ENCODE measurements around the gene RPL32.
A peak's percentile ranks its signal among the peaks of the same experiment; 100 is the strongest.

The RPL32 gene

DNA sequence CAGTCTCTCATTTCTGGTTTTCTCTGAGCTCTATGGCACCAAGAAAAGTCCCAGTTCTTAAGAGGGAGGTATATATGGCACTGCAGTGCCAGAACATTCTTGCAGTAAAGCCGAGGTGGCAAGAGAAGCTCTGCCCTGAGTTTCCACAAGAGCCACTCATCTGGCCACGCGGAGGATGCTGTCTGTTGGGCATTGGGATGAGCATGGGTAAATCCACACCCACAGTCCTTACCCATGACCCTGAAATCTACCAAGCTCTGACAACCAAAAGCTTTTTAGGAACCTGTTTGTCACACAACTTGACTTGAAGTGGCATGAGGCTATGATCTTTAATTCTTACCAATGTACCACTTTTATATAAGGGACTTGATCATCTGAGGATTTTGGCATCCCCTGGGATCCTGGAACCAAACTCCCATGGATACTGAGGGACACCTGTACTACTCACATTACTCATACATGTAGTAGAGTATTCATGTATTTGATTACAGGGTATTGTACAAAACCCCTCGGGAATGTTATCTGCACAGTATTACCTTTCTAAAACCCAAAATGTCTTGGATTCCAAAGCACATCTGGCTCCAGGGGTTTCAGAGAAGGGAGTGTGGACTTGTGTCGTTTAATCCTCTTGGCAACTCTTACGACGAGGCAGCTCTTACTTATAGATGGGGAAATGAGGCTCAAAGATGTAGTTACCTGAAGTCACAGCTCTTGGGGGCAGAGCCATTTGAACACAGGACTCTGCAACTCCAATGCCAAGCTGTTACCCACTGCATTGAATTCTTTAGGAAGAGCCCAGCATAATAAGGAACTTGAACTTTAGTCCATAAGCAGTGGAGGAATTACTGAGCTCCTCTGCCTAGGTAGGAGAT lies 8.8 kb downstream of the RPL32 start:
- no peak for DNase-seq

DNA sequence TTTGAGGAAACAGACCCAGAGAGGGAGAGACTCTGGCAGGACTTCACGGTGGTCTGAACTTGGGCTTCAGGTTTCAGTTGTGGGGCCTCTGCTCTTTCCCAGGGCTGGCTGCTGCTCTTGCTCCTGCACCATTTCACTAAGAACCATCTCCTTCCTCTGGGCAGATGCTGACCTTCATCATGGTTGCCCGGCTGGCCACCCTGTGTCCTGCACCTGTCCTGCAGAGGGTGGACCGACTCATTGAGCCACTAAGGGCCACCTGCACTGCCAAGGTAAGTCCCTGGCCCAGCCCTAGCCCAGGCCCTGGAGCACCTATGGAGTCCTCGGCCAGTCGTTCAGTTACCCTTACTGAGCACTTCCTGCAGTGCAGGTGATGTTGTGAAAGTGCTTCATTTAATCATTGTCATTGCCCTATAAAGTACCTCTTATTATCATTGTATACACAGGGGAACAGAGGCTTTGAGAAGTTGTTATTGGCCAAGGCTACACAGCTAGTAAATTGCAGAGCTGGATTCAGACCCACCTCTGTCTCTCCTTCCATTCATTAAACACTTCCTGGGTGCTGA lies 10.0 kb downstream of the RPL32 start:
- no peak for DNase-seq

DNA sequence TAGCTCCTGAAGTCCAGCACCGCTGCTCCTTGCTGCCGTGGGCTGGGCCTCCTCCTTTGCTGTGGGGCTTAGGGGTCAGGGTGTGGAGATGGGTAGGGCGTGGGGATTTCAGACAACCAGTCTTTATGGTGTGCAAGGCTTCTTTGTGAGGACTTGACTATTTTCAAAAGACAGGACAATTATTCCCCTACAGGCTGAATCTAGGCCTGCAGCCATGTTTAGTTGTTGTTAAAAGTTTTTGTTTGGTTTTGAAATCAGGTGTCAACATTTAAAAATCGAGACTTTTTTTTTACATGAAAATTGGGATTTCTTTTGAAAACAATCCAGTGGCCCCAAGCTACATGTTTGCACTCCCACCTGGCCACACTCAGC lies 10.6 kb downstream of the RPL32 start:
- DNase-seq = no peak

DNA sequence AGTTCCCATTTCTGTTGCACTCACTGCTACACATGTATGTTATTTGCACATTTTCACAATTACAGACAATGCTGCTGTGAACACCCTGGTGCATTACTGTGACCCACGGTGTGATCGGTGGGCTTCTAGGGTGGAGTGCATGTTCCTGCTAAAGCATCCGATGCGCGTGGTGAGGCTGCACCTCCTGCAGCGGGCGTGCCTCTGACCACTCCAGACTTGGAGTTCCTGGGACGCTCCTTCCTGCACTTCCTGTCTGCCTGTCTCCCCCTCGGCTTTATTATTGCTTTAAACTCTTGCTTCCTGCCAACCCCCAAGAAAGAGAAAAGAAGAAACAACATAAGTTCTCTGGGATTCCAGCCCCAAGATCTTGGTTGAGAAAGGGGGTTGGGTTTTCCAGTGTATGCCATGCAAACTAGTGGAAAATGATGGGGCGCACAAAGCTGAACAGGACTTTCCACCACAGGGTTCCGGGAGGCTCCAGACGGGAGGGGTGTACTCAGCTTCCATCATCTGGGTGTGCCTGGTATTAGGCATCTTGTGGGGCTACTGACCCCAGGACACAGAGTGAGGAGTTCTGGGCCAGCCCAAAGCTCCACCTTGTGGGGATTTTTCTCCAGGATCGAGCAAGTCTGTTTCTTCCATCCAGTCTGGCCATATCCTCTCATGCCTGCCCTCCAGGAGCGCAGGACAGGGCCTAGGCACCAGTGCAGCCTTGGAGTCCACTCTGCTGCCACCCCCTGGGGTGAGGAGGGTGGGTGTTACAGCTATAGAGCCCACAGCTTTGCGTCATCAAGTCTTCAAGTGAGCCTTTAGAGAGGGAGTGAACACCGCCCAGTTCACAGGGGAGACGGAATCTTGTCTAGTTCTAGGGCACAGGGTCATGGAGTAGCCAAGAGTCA lies 11.2 kb downstream of the RPL32 start:
- DNase-seq = no peak

DNA sequence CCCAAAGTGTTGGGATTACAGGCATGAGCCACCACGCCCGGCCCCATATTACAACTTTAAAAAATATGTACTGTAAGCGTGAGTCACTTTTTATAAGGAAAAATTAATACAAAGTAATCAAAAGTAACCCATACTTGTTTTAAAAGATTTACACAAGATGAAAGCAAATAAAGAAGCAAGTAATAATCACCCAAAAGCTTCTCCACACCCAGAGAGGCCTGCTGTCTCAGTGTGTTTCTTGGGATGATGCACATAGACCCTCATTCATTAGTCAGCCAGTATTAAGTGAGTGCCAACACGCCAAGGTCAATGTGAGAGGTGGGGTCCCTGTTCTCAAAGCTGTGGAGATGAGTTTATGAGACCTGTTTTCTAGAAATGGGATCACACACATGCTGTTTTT lies 12.0 kb downstream of the RPL32 start:
- DNase-seq = no peak

DNA sequence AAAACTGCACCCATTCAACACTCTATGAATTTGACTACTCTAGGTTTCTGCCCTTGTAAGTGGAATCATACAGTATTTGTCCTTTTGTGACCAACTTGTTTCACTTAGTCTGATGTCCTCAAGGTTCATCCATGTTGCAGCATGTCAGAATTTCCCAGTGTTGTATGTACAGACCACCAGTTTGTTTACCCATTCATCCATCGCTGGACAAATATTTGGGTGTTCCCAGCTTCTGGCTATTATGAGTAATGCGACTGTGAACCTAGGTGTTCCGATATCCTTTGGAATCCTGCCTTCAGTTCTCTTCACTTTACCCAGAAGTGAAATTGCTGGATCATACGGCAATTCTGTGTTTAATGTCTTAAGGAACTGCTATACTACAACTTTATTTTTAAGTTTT lies 12.6 kb downstream of the RPL32 start:
- DNase-seq = no peak

DNA sequence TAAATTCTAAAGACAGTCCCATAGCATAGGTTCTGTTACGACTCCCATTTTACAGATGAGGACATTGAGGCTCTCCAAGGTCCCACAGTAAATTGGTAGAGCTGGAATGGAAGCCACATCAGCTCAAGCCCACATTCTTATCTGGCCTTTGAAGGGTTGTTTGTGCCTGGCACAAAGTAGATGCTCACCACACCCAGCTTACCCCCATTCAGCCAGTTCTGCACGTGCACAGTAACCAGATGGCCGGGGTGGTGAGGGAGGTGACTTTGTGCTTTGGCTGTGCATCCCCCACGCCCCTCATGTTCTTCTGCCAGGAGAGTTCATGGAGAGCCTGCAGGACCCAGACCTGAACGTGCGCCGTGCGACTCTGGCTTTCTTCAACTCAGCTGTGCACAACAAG lies 16.2 kb downstream of the RPL32 start:
- no peak for DNase-seq

DNA sequence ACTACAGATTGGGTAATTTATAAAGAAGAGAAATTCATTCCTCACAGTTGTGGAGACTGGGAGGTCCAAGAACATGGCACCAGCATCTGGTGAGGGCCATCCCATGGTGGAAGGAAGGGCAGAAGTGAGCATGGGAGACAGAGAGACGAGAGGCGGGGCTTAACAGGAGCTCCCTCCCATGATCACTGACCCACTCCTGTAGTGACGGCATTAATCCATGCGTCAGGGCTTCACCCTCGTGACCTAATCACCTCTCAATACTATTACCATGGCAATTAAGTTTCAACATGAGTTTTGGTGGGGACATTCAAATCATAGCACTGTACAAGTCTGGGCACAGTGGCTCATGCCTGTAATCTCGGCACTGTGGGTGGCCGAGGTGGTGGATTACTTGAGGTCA lies 17.1 kb downstream of the RPL32 start:
- DNase-seq = no peak

DNA sequence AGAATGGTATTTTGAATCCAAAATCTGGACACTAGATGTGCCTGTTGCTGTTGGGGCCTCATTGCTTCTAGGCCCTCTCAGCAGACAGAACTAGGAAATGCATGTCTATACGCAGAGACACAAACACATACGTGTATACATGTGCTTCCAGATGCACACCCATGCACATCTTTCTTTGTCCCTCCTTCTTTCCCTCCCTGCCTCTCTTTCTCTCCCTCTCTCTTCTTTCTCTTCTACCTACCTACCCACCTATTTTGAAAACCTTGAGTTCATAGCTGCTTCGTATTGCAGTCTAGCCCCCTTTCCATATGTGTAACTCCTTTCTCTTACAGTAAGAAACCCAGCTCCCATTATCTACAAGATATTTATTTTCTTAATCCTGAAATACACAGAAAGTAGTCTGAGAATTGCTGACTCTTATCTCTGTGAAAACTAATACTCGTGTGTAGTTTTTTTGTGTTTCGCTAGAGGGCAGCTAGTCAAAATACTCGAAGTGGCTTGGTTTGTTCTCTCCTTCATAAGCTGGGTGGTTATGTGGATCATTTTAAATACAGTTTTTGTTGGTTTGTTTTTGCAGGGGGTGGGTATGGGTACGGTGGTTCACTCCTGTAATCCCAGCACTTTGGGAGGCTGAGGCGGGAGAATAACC lies 18.5 kb downstream of the RPL32 start:
- DNase-seq = no peak

DNA sequence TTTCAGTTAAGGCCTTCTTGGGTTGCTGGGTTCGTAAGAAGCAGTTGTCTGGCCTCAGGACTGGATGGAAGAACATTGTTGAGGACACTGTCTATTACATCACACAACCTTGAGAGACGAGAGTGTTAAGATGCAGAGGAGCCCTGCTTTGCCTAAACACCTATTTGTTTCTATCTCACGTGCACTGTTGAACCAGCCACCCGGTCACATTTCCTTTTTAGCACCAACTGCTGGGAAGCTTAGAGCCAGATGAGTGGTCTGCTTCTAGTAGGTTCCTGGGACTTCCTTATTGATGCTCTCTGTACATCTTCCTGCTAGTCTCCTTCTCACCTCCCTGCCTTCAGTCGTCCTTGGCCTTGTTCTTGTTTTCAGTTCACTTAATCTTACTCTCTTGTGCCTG lies 22.6 kb downstream of the RPL32 start:
- DNase-seq = no peak

DNA sequence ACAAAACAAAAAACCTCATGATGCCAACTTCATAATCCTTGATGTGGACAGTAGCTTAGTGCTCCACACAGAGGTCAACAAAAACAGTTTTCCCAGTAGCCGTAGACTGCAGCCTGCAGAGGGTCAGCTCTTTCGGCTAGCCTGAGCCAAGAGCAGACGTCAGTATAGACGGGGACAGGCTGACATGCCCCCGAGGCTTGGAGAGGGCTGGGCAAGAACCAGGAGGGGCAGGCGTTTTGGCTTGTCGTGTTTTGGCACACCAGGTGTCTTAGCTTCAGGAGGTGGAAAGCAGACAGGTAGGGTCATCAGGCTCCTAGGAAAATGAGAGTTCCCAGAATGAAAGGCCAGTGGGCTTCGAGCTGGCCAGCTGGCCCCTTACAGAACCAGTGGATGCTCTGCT lies 23.1 kb downstream of the RPL32 start:
- no peak for DNase-seq

DNA sequence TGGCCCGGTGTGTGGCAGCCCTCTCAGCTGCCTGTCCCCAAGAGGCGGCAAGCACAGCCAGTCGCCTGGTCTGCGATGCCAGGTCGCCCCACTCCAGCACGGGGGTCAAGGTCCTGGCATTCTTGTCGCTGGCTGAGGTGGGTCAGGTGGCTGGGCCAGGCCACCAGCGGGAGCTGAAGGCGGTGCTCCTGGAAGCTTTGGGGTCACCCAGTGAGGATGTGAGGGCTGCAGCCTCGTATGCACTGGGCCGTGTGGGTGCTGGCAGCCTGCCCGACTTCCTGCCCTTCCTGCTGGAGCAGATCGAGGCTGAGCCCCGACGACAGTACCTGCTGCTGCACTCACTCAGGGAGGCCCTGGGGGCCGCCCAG lies 24.0 kb downstream of the RPL32 start:
- DNase-seq = no peak

DNA sequence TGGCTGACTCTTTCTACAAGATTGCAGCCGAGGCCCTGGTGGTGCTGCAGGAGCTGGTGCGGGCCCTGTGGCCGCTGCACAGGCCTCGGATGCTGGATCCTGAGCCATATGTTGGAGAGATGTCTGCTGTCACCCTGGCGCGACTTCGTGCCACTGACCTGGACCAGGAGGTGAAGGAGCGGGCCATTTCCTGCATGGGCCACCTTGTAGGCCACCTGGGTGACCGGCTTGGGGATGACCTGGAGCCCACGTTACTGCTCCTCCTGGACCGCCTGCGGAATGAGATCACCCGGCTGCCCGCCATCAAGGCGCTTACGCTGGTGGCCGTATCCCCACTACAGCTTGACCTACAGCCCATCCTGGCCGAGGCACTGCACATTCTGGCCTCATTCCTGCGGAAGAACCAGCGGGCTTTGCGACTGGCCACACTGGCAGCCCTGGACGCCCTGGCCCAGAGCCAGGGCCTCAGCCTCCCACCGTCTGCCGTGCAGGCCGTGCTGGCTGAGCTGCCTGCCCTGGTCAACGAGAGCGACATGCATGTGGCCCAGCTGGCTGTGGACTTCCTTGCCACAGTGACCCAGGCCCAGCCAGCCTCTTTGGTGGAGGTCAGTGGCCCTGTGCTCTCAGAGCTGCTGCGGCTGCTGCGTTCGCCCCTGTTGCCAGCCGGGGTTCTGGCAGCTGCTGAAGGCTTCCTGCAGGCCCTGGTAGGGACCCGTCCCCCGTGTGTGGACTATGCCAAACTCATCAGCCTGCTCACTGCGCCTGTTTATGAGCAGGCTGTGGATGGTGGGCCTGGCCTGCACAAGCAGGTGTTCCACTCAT lies 24.6 kb downstream of the RPL32 start:
- no peak for DNase-seq

DNA sequence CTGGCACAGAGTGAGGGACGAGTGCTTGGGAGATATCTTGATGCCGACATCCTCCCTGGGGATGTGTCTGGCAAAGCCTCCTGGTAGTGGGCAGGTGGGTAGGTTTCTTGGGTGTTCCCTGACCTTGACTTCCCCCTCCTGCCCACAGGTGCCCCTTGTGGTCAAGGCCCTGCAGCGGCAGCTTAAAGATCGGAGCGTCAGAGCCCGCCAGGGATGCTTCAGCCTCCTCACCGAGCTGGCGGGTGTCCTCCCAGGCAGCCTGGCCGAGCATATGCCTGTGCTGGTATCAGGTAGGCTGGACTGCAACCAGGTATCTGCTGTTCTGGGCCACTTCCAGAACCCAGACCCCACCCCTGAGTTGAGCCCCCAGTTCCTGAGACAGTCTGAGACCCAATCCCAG lies 25.6 kb downstream of the RPL32 start:
- no peak for DNase-seq

DNA sequence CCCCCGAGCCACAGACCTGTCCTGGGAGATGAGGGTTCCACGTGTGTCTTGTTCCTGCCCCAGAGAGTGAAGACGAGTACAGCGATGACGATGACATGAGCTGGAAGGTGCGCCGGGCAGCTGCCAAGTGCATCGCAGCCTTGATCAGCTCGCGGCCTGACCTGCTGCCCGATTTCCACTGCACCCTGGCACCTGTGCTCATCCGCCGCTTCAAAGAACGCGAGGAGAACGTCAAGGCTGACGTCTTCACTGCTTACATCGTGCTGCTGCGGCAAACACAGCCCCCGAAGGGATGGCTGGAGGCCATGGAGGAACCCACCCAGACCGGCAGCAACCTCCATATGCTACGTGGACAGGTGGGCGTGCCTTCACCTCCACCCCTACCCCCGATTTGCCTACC lies 26.3 kb downstream of the RPL32 start:
- no peak for DNase-seq

DNA sequence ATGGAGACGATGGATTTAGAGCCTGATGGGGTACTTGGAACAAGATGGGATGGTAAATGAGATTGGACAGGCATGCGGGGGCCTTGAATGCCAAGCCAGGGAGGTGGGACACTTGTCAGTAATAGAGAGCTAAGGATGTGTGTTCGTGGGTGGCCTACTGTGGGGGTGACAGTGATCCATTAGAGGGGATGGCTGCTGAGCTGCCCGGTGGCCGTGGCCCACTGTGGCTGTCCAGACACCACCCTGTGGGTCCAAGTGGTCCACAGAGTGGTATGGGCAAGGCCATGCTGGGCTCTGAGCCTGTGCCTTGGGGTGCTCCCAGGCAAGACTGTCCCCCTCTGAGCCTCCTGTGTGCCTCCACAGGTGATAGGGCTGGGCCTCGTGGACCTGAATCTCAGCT lies 27.4 kb downstream of the RPL32 start:
- no peak for DNase-seq

DNA sequence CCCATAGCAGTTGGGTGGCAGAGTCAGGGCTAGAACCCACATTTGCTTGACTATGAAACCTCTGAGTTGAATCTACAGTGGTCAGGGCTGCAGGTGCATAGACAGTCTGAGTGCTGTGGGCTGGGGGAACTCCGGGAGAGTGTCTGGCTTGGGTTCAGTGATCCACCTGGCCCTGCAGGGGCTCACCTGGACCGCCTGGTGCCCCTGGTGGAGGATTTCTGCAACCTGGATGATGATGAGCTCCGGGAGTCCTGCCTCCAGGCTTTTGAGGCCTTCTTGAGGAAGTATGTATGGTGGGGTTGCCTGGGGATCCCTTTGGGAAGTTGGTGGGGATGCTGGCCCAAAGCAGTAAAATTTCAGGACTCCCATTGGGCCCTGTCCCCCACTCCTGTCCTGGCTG lies 28.6 kb downstream of the RPL32 start:
- DNase-seq = no peak

DNA sequence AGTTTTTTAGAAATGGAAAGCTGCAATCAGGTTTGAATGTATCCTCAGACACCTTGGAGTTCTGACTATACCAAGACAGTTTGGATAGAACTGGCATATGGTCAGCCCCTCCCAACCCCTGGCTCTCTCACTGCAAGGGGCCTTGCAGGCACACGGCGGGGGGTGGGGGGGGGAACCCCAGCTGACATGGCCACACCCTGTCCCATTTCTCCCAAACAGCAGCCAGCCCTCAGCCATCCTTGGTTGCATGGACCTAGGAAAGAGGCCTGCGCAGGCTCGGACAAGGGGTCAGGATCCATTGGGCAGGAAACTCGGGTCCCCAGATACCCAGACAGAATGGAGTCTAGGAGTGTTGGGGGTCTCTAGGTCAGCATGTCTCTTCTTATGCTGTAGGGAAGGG lies 30.4 kb downstream of the RPL32 start:
- DNase-seq = no peak

DNA sequence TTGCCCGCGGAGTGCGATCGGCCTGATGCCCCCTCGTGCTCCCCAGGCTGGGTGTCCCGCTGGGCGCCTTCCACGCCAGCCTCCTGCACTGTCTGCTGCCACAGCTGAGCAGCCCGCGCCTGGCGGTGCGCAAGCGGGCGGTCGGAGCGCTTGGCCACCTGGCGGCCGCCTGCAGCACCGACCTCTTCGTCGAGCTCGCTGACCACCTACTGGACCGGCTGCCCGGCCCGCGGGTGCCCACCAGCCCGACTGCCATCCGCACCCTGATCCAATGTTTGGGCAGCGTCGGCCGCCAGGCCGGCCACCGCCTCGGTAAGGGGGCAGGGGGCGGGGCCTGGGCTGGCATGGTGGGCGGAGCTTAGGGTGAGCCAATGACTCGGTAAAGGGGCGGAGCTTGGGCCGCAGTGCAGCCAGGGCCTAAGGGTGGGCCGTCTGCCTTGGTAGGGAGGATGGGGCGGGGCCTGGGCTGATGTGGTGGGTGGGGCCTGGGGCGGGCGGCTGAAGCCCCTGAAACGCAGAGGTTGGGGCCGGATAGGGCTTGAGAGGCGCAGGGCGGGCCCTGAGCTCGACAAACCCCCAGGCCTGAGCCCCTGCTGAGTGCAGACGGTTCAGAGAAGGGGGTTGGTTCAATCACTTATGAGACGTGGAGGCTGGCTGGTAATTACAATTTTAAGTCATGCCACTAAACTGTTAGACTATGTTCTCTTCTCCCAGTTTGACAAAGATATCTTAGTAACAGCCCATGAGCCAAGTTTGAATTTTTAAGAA lies 31.2 kb downstream of the RPL32 start:
- DNase-seq = peak; percentile 97

DNA sequence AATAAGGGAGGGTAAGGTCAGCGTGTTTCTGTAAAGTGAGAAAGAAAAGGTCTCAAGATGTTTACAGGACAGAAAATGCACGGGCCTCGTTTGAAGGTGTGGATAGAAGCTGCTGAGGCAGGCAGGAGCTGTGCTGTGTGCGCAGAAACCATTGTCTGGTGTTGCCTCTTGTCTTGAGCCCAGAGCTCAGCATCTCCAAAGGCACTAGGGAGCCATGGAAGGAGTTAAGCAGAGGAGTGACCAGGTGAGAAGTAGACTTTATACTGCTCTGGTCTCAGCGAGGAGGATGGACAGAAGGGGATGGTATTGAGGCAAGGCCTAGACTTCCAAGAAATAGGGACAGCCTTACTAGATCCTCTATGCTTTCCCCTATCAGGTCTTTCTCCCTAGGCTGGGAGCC lies 31.9 kb downstream of the RPL32 start:
- no peak for DNase-seq

DNA sequence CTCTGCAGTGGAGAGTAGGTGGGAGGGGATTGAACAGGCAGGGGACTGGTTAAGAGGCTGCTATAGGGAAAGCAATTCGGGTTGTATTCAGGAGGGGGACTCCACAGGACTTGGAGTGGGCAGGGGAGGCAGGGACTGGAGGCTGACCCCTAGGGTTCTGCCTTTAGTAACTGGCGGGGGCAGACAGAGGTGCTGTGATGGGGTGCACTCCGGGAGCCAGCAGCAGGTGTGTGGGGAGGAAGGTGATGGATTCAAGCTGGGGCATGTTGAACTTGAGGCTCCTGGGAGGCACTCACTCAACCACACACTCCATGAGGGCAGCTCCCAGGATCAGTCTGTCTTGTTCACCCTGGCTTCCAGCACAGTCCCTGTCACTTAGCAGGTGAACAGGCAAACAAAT lies 32.4 kb downstream of the RPL32 start:
- DNase-seq = no peak

DNA sequence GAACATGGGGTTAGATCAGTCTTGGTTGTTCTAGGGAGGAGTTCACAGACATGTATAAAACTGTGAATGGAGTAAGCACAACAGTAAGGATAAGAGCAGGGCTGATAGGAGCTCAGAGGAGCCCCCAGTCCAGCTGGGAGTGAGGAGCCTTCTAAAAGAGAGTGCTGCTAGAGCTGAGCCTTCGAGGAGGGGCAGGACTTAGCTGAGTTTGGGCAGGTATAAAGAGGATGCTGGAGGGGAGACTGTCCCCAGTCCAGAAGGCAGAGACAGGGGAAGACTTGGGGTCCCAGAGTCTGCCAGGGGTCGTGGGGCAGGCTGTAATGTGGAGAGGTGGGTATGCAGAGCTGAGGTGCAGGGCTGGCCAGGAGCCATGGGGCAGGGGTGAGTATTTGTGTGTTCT lies 32.8 kb downstream of the RPL32 start:
- DNase-seq = no peak
